Esophagus (tissue), 2 donors: Measurements from ENCODE around the gene AKNA. TPM values are rescaled to one million over a fixed set of nuclear protein-coding genes. Genes with fewer than 3 reads are reported as not detected.

ENCODE experiments used
- H3K27ac ChIP-seq, 2 donors: one replicate each; pipeline ENCODE4 v1.5.1; 2013; ENCODE audit warnings: low read depth in 2 of 2, mild to moderate bottlenecking in 2 of 2, inconsistent platforms in 1 of 2, low read length in 1 of 2, moderate library complexity in 1 of 2
- H3K27me3 ChIP-seq, 2 donors: one replicate each; pipeline ENCODE4 v1.6.1; 2013; ENCODE audit warnings: low read length in 2 of 2, control low read depth in 1 of 2, mild to moderate bottlenecking in 1 of 2; ENCODE audit not compliant: insufficient read depth in 2 of 2, control insufficient read depth in 1 of 2
- H3K36me3 ChIP-seq, 2 donors: one replicate each; pipeline ENCODE4 v1.6.1; 2013; ENCODE audit warnings: low read length in 1 of 2; ENCODE audit not compliant: control insufficient read depth in 2 of 2, insufficient read depth in 2 of 2
- H3K4me1 ChIP-seq, 2 donors: one replicate each; pipeline ENCODE4 v1.6.1; 2013; ENCODE audit warnings: low read length in 1 of 2; ENCODE audit not compliant: control insufficient read depth in 2 of 2, insufficient read depth in 2 of 2
- H3K4me3 ChIP-seq, 2 donors: one replicate each; pipeline ENCODE4 v1.5.1; 2013; ENCODE audit warnings: low read length in 2 of 2, mild to moderate bottlenecking in 2 of 2, low read depth in 1 of 2, moderate library complexity in 1 of 2
- H3K9me3 ChIP-seq, 2 donors: one replicate each; pipeline ENCODE4 v1.6.1; 2013; ENCODE audit warnings: mild to moderate bottlenecking in 2 of 2, low read depth in 1 of 2, low read length in 1 of 2, moderate library complexity in 1 of 2; ENCODE audit not compliant: control insufficient read depth in 2 of 2, insufficient read depth in 1 of 2
- WGBS, 2 donors: extraction: QIAGEN DNeasy Blood & Tissue Kit; methylation state at CpG; one replicate each; pipeline ENCODE4 v1.1.7; 2013; 5-methylcytosine and 5-hydroxymethylcytosine counted together
- polyA plus RNA-seq, 2 donors: library from polyadenylated mRNA; stranded (reverse); fragments of 200-250 nt; gene quantifications; one replicate each; pipeline ENCODE4 v1.2.3, GENCODE V29; 2013
- donor health status: healthy with polysubstance abuse.
- donor health status: Bipolar disorder and iron deficiency.

Gene AKNA
- polyA plus RNA-seq, 2 donors, result 5.8 to 8.3 TPM

GRCh38 chr9:114418053-114418452, 30.3 kb upstream of the AKNA start:
- Histone ChIP-seq H3K27me3 (no peaks in the 10 kb centered on the region), H3K4me1 (no peaks in the 10 kb centered on the region), H3K27ac (no peak overlapping the region), H3K4me3 (no peak overlapping the region), H3K9me3 (no peaks in the 10 kb centered on the region), H3K36me3 (no peaks in the 10 kb centered on the region)
- 80 to 88% methylated on average over 6 of the region's 6 CpGs for WGBS, 2 donors

- 69 to 76% methylated on average over 3 of the region's 3 CpGs for WGBS, 2 donors
- Histone ChIP-seq H3K9me3 (no peaks in the 10 kb centered on the region), H3K36me3 (no peaks in the 10 kb centered on the region), H3K27me3 (no peaks in the 10 kb centered on the region), H3K4me1 (no peaks in the 10 kb centered on the region), H3K27ac (no peak overlapping the region), H3K4me3 (no peak overlapping the region)
These were observed 29.7 kb upstream of the AKNA start for GRCh38 chr9:114417511-114417910.

DNA sequence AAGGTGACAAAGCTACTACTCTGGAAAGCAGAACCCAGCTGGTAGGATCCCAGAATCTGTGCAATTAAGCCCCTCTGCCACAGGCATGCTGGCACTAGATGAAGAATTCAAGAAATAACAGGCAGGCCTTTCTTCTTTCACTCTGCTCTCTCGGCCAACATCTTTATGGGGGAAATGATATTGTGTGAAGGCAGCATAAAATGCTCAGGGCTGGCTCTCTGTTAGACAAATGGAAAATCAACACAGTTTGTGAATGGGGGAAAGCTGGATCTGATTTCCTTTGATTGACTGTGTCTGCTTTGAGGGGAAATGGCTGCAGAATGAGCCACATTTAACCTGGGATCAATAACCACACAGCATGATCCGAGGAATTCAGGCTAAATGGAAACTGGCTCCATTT, 29.1 kb upstream of the AKNA start:
- no peaks in the 10 kb centered on the region for H3K36me3 ChIP-seq
- no peaks in the 10 kb centered on the region for H3K9me3 ChIP-seq
- WGBS, 2 donors, result 83 to 91% methylated on average over 2 of the region's 2 CpGs
- H3K27me3 ChIP-seq, result no peaks in the 10 kb centered on the region
- no peak overlapping the region for H3K27ac ChIP-seq
- no peaks in the 10 kb centered on the region for H3K4me1 ChIP-seq
- no peak overlapping the region for H3K4me3 ChIP-seq

GRCh38 chr9:114416290-114416689, 28.5 kb upstream of the AKNA start:
- Histone ChIP-seq H3K4me1 (peaks cover 0 to under 1% of the 10 kb centered on the region in 2 donors), H3K4me3 (no peak overlapping the region), H3K27ac (no peak overlapping the region), H3K9me3 (no peaks in the 10 kb centered on the region), H3K36me3 (no peaks in the 10 kb centered on the region), H3K27me3 (no peaks in the 10 kb centered on the region)
- 74 to 81% methylated on average over 5 of the region's 5 CpGs for WGBS, 2 donors

DNA sequence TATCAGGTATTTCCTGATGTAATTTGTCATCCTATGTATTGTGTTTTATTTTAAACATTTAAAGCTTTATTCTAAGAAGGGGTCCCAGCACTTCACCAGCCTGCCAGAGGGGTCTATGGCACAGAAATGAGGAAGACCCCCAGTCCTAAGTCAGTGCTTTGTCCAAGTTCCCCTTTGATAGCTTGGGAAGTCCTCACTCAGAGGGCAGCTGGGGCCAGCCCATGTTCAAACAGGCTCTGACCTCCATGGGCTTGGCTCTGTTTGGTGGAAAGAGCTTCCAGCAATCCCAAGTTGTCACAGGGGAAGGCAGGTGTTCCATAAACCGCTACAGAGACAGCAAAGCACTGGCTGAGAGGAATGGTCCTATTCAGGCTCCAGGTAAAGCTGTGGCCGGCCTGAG, 26.6 kb upstream of the AKNA start:
- no peak overlapping the region for H3K4me3 ChIP-seq
- peaks cover 0 to 3% of the 10 kb centered on the region in 2 donors for H3K4me1 ChIP-seq
- H3K27me3 ChIP-seq, result no peaks in the 10 kb centered on the region
- 63 to 65% methylated on average over 2 of the region's 2 CpGs for WGBS, 2 donors
- H3K36me3 ChIP-seq, result no peaks in the 10 kb centered on the region
- no peaks in the 10 kb centered on the region for H3K9me3 ChIP-seq
- H3K27ac ChIP-seq, result no peak overlapping the region

- Histone ChIP-seq H3K4me1 (peaks cover 0 to 3% of the 10 kb centered on the region in 2 donors), H3K27me3 (no peaks in the 10 kb centered on the region), H3K36me3 (no peaks in the 10 kb centered on the region), H3K4me3 (no peak overlapping the region), H3K27ac (no peak overlapping the region), H3K9me3 (no peaks in the 10 kb centered on the region)
- 64 to 69% methylated on average over 5 of the region's 5 CpGs for WGBS, 2 donors
These were observed 26.1 kb upstream of the AKNA start for GRCh38 chr9:114413861-114414301.

DNA sequence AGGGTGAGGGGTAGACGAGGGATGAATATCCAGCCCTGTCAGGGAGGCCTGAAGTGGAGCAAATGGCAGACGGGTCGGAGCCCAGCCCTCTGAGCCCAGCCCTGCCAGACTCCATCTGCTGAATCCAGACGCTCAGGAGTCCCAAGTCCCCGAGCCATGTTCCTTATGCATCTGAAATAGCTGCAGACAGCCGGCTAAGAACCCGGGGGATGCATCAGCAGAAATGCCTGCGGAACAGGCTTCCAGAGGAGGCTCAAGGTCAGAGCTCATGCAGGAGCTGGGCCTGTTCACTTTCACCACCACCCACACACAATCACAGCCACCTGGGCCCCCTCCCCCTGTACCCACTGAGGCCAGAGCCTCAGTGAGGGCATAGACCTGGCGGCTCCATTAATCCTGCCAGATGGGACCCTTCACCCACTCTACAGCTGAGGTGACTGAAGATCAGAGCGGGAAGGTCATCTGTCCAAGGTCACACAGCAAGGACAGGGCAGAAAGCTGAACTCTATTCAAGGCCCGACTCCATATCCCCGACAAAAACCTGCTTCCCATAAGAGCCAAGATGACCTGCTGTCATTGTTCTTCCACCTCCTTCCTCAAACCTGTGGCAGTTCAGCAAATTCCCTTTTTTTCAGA, 24.4 kb upstream of the AKNA start:
- 89 to 92% methylated on average over 12 of the region's 12 CpGs for WGBS, 2 donors
- Histone ChIP-seq H3K9me3 (no peaks in the 10 kb centered on the region), H3K27ac (no peak overlapping the region), H3K36me3 (no peaks in the 10 kb centered on the region), H3K27me3 (no peaks in the 10 kb centered on the region), H3K4me3 (no peak overlapping the region), H3K4me1 (peaks cover 0 to 3% of the 10 kb centered on the region in 2 donors)

DNA sequence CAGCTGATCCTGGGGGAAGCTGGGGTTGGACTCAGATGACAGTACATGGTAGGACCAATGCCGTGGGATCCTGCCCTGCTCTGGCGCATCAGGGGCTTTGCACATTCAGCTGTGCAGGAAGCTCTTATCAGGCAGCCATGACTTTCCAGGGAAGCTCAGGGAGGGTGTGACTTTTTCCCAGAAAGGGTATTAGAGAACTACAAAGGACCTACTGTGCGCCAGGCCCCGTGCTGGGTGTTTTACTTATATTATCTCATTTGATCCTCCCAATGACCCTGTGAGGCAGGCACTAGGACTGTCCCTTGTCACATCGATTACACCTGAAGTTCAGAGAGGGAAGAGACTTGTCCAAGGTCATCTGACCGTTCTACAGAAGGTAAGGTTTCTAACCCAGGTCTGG, 23.7 kb upstream of the AKNA start:
- H3K9me3 ChIP-seq, result no peaks in the 10 kb centered on the region
- H3K36me3 ChIP-seq, result peaks cover 0 to 1% of the 10 kb centered on the region in 2 donors
- WGBS, 2 donors, result 88% methylated on average over 6 of the region's 6 CpGs
- H3K27ac ChIP-seq, result peak overlapping the region in 1 of 2 donors; percentile 26
- no peak overlapping the region for H3K4me3 ChIP-seq
- no peaks in the 10 kb centered on the region for H3K27me3 ChIP-seq
- H3K4me1 ChIP-seq, result peaks cover 0 to 3% of the 10 kb centered on the region in 2 donors

DNA sequence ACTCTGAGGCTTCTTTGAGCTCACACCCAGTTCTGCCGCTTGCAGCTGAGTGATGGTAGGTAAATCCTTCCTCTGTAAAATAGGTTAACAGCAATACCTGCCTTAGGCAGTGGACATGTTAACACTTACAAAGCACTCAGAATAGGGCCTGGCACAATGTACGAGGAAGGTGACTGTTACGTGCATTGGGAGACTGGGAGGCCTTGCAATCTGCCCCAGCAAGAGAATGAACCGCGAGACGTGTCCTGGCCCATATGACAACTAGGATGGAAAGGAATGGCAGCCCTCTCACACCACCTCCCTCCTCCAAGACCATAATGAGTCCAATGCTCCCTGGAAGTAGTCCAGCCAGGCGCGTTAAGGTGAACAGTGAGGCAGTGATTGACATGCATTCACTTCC, 23.1 kb upstream of the AKNA start:
- peaks cover 0 to 3% of the 10 kb centered on the region in 2 donors for H3K4me1 ChIP-seq
- peaks cover 0 to 3% of the 10 kb centered on the region in 2 donors for H3K36me3 ChIP-seq
- no peaks in the 10 kb centered on the region for H3K9me3 ChIP-seq
- H3K27ac ChIP-seq, result no peak overlapping the region
- no peak overlapping the region for H3K4me3 ChIP-seq
- WGBS, 2 donors, result 59 to 69% methylated on average over 8 of the region's 8 CpGs
- no peaks in the 10 kb centered on the region for H3K27me3 ChIP-seq

- 65% methylated on average over 5 of the region's 5 CpGs for WGBS, 2 donors
- Histone ChIP-seq H3K27me3 (no peaks in the 10 kb centered on the region), H3K4me1 (peaks cover 0 to 3% of the 10 kb centered on the region in 2 donors), H3K36me3 (peaks cover 0 to 3% of the 10 kb centered on the region in 2 donors), H3K4me3 (no peak overlapping the region), H3K27ac (no peak overlapping the region), H3K9me3 (no peaks in the 10 kb centered on the region)
These were observed 22.1 kb upstream of the AKNA start for GRCh38 chr9:114409842-114410241.
